HepG2 (cell line): ENCODE data around the gene LCN2. TPM values are rescaled to one million over a fixed set of nuclear protein-coding genes. Genes with fewer than 3 reads are reported as not detected.

ENCODE experiments used
- CBX2 ChIP-seq, 2 experiments: fragments of 200-600 bp in 1 of 2; sonication (generic); formaldehyde crosslinking in 1 of 2; IDR thresholded peaks; 2 replicates each; pipeline versions ENCODE4 v1.7.0 to v1.8.1; 2018 to 2022; ENCODE audit warnings: low read depth in 2 of 2, low read length in 1 of 2, mild to moderate bottlenecking in 1 of 2, missing genetic modification reagents in 1 of 2
- CCDC6 ChIP-seq: sonication (generic); formaldehyde crosslinking; IDR thresholded peaks from 2 replicates; pipeline ENCODE4 v1.8.1; 2022; ENCODE audit warnings: mild to moderate bottlenecking, missing genetic modification reagents, moderate library complexity
- DNMT1 ChIP-seq: sonication (generic); formaldehyde crosslinking; IDR thresholded peaks from 2 replicates; pipeline ENCODE4 v1.5.1; 2020; ENCODE audit warnings: mild to moderate bottlenecking, missing genetic modification reagents
- GATAD1 ChIP-seq: IDR thresholded peaks from 2 replicates; pipeline ENCODE4 v1.6.1; 2016; ENCODE audit warnings: missing genetic modification reagents, missing compliant biosample characterization
- KDM6A ChIP-seq: IDR thresholded peaks from 2 replicates; pipeline ENCODE4 v1.6.1; 2016; ENCODE audit warnings: low read depth
- NBN ChIP-seq: fragments of 450-650 bp; conservative IDR thresholded peaks from 2 replicates; pipeline ENCODE4 v1.6.1; 2017
- NFKB2 ChIP-seq: sonication (generic); formaldehyde crosslinking; IDR thresholded peaks from 2 replicates; pipeline ENCODE4 v1.4.0; 2020; ENCODE audit warnings: missing genetic modification reagents, borderline replicate concordance
- NFRKB ChIP-seq: fragments of 450-650 bp; IDR thresholded peaks from 2 replicates; pipeline ENCODE4 v1.6.1; 2017
- NR2F6 ChIP-seq, 2 experiments: IDR thresholded peaks; 2 replicates each; pipeline ENCODE4 v1.6.1; 2016; ENCODE audit warnings: antibody characterized with exemption in 1 of 2, mild to moderate bottlenecking in 1 of 2
- PCBP2 ChIP-seq: fragments of 200-400 bp; formaldehyde crosslinking; optimal IDR thresholded peaks from 2 replicates; pipeline ENCODE3; 2018; ENCODE audit warnings: low read length, low read depth; ENCODE audit not compliant: poor library complexity, severe bottlenecking
- PLRG1 ChIP-seq: fragments of 450-650 bp; conservative IDR thresholded peaks from 2 replicates; pipeline ENCODE4 v1.6.1; 2016
- RAD21 ChIP-seq: fragments of 450-650 bp; formaldehyde crosslinking; IDR thresholded peaks from 2 replicates; pipeline ENCODE4 v1.5.0; 2020; ENCODE audit warnings: mild to moderate bottlenecking
- SIX1 ChIP-seq: sonication (generic); formaldehyde crosslinking; IDR thresholded peaks from 2 replicates; pipeline ENCODE4 v1.4.0; 2020; ENCODE audit warnings: missing genetic modification reagents, borderline replicate concordance
- ZNF383 ChIP-seq: sonication (generic); formaldehyde crosslinking; IDR thresholded peaks from 2 replicates; pipeline ENCODE4 v1.4.0; 2020; ENCODE audit warnings: missing genetic modification reagents, mild to moderate bottlenecking, borderline replicate concordance
- ZNF430 ChIP-seq: sonication (generic); formaldehyde crosslinking; IDR thresholded peaks from 2 replicates; pipeline ENCODE4 v1.9.0; 2021; ENCODE audit warnings: mild to moderate bottlenecking, missing genetic modification reagents
- ZNF432 ChIP-seq: sonication (generic); formaldehyde crosslinking; IDR thresholded peaks from 2 replicates; pipeline ENCODE4 v1.5.0; 2020; ENCODE audit warnings: missing genetic modification reagents, mild to moderate bottlenecking, borderline replicate concordance
- ZNF530 ChIP-seq: sonication (generic); formaldehyde crosslinking; IDR thresholded peaks from 2 replicates; pipeline ENCODE4 v1.5.0; 2020; ENCODE audit warnings: low read depth, mild to moderate bottlenecking, missing genetic modification reagents
- ZNF720 ChIP-seq: sonication (generic); formaldehyde crosslinking; IDR thresholded peaks from 2 replicates; pipeline ENCODE4 v1.4.0; 2020; ENCODE audit warnings: missing genetic modification reagents
- ZNF788 ChIP-seq: sonication (generic); formaldehyde crosslinking; IDR thresholded peaks from 2 replicates; pipeline ENCODE4 v1.5.0; 2020; ENCODE audit warnings: mild to moderate bottlenecking, missing genetic modification reagents, borderline replicate concordance
- polyA plus RNA-seq, 8 experiments: library from polyadenylated mRNA; depleted of rRNA in 3 of 8; stranded (reverse) in 7 of 8; unstranded in 1 of 8; fragments of >200 nt; fragmentation: Illumina TruSeq in 4 of 8; extraction: Trizol in 4 of 8; gene quantifications; 2 replicates each; pipeline versions ENCODE4 v1.2.1 to v1.2.3, GENCODE V29; 2011 to 2016; ENCODE audit warnings: low read depth in 4 of 8, missing spikeins in 1 of 8, mixed read lengths in 1 of 8; ENCODE audit not compliant: insufficient read depth in 1 of 8
- total RNA-seq, 5 experiments: library from RNA; depleted of rRNA; stranded (reverse); fragments of >200 nt; fragmentation: Illumina TruSeq; extraction: Trizol; gene quantifications; 2 replicates each; pipeline ENCODE4 v1.2.3, GENCODE V29; 2016; ENCODE audit warnings: low read depth in 1 of 5
- TF ChIP-seq, protein P1 (sequence below): sonication (generic); formaldehyde crosslinking; IDR thresholded peaks from 2 replicates; pipeline ENCODE4 v1.9.0; 2022; ENCODE audit warnings: missing genetic modification reagents, mild to moderate bottlenecking, borderline replicate concordance
- TF ChIP-seq, protein P2 (sequence below): sonication (generic); formaldehyde crosslinking; conservative IDR thresholded peaks from 2 replicates; pipeline ENCODE4 v1.8.0; 2022; ENCODE audit warnings: low read depth, missing genetic modification reagents
- TF ChIP-seq, protein P3 (sequence below): sonication (generic); formaldehyde crosslinking; IDR thresholded peaks from 2 replicates; pipeline ENCODE4 v1.8.1; 2023; ENCODE audit warnings: mild to moderate bottlenecking, missing genetic modification reagents
- TF ChIP-seq, protein P4 (sequence below): sonication (generic); formaldehyde crosslinking; IDR thresholded peaks from 2 replicates; pipeline ENCODE4 v1.4.0; 2020; ENCODE audit warnings: missing genetic modification reagents

Gene LCN2
- total and polyA plus RNA-seq, 2 of the 13 experiments (the other 11 are each of a cell fraction or from before 2014, with no cell fraction given) = 0.38 to 1.4 TPM

DNA sequence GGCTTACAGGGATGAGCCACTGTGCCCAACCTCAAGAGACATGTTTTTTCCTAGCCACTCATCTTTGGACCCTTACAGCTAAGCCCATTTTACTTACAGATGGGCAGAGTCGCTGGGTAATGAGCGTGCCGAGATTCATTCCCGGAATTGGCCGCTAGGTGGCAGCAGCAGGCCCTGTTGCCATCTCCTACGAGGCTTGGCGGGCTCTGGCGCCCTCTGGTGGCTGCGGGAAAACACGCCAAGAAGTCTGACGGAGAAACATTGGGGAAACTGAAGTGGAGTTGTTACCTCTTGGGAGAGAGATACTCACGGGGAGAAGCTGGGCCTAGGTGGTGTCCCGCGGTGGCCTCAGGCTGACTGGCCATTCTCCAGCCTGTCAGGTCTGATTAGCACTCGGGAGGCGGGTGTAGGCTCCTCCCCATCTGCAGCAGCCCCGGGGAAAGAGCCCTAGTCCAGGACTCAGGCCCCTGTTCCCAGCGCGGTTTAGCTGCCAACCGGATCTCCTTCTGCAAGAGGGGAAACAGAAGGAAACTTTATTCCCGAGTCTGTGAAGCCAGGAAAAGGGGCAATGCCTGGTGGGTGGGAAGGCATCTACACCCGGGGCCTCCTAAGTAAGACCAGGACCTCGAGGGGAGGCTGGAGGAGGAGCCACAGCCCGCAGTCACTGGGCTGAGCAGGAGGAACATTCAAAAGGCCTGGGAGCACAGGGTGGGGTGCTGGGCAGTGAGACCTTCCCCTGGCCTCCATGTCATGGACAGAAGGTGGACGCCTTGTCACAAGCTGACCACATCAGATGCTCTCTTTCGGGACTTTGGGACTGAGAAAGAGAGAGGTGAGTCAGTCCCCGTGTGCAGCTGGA is 31.4 kb upstream of the LCN2 start (continued):
- TF ChIP-seq, protein P1, sequence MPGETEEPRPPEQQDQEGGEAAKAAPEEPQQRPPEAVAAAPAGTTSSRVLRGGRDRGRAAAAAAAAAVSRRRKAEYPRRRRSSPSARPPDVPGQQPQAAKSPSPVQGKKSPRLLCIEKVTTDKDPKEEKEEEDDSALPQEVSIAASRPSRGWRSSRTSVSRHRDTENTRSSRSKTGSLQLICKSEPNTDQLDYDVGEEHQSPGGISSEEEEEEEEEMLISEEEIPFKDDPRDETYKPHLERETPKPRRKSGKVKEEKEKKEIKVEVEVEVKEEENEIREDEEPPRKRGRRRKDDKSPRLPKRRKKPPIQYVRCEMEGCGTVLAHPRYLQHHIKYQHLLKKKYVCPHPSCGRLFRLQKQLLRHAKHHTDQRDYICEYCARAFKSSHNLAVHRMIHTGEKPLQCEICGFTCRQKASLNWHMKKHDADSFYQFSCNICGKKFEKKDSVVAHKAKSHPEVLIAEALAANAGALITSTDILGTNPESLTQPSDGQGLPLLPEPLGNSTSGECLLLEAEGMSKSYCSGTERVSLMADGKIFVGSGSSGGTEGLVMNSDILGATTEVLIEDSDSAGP = peak; percentile 86
- TF ChIP-seq NFKB2 (peak; percentile 24; the same call in 1 of the 2 replicates), SIX1 (CRISPR knock-in tag) (no peak), GATAD1 (peak; percentile 62; the same call in 1 of the 2 replicates), NBN (no peak), PLRG1 (no peak), NR2F6 (IDR thresholded peaks at IDR 0.05) (no peak), NR2F6 (CRISPR knock-in tag; IDR thresholded peaks at IDR 0.05) (peak; percentile 64; the same call in 1 of the 2 replicates), RAD21 (CRISPR knock-in tag) (peak; percentile 98), ZNF720 (CRISPR knock-in tag) (no peak), ZNF432 (CRISPR knock-in tag) (no peak), CCDC6 (no peak), ZNF430 (CRISPR knock-in tag) (no peak), DNMT1 (CRISPR knock-in tag) (no peak), PCBP2 (no peak), NFRKB (no peak), ZNF788 (CRISPR knock-in tag) (peak; percentile 59; the same call in 1 of the 2 replicates), KDM6A (CRISPR knock-in tag) (no peak), ZNF530 (no peak), CBX2 (IDR thresholded peaks at IDR 0.05; ENCODE audit: low read depth, low read length) (no peak), CBX2 (CRISPR knock-in tag; IDR thresholded peaks at IDR 0.05; ENCODE audit: low read depth) (no peak), ZNF383 (no peak)
- TF ChIP-seq, protein P2, sequence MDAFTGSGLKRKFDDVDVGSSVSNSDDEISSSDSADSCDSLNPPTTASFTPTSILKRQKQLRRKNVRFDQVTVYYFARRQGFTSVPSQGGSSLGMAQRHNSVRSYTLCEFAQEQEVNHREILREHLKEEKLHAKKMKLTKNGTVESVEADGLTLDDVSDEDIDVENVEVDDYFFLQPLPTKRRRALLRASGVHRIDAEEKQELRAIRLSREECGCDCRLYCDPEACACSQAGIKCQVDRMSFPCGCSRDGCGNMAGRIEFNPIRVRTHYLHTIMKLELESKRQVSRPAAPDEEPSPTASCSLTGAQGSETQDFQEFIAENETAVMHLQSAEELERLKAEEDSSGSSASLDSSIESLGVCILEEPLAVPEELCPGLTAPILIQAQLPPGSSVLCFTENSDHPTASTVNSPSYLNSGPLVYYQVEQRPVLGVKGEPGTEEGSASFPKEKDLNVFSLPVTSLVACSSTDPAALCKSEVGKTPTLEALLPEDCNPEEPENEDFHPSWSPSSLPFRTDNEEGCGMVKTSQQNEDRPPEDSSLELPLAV = no peak
- TF ChIP-seq, protein P3, sequence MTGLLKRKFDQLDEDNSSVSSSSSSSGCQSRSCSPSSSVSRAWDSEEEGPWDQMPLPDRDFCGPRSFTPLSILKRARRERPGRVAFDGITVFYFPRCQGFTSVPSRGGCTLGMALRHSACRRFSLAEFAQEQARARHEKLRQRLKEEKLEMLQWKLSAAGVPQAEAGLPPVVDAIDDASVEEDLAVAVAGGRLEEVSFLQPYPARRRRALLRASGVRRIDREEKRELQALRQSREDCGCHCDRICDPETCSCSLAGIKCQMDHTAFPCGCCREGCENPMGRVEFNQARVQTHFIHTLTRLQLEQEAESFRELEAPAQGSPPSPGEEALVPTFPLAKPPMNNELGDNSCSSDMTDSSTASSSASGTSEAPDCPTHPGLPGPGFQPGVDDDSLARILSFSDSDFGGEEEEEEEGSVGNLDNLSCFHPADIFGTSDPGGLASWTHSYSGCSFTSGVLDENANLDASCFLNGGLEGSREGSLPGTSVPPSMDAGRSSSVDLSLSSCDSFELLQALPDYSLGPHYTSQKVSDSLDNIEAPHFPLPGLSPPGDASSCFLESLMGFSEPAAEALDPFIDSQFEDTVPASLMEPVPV = no peak
- TF ChIP-seq, protein P4, sequence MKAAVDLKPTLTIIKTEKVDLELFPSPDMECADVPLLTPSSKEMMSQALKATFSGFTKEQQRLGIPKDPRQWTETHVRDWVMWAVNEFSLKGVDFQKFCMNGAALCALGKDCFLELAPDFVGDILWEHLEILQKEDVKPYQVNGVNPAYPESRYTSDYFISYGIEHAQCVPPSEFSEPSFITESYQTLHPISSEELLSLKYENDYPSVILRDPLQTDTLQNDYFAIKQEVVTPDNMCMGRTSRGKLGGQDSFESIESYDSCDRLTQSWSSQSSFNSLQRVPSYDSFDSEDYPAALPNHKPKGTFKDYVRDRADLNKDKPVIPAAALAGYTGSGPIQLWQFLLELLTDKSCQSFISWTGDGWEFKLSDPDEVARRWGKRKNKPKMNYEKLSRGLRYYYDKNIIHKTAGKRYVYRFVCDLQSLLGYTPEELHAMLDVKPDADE (CRISPR knock-in tag) = no peak
